Chondrocyte (in vitro differentiated cells): ENCODE results near the gene WNT3. TPM values are rescaled to one million over a fixed set of nuclear protein-coding genes. Genes with fewer than 3 reads are reported as not detected.

Source experiments
- DNase-seq: peaks from one replicate; pipeline ENCODE4 v3.0.0; 2021; ENCODE audit warnings: mixed read lengths, low spot score
- H3K27ac Mint-ChIP-seq: one replicate; pipeline ENCODE4 v1.8.0; 2021; ENCODE audit warnings: mild to moderate bottlenecking, moderate library complexity, mixed read lengths; ENCODE audit not compliant: unreplicated experiment
- H3K27me3 Mint-ChIP-seq: 2 replicates; pipeline ENCODE4 v1.8.0; 2021; ENCODE audit warnings: low read depth, mixed read lengths
- H3K36me3 Mint-ChIP-seq: 2 replicates; pipeline ENCODE4 v1.8.0; 2021; ENCODE audit warnings: low read depth, mixed read lengths
- H3K4me1 Mint-ChIP-seq: 2 replicates; pipeline ENCODE4 v1.8.0; 2021; ENCODE audit warnings: low read depth, mild to moderate bottlenecking, mixed read lengths
- H3K4me3 Mint-ChIP-seq: one replicate; pipeline ENCODE4 v1.8.0; 2021; ENCODE audit warnings: mild to moderate bottlenecking, moderate library complexity, mixed read lengths; ENCODE audit not compliant: unreplicated experiment
- H3K9me3 Mint-ChIP-seq: 2 replicates; pipeline ENCODE4 v1.8.0; 2021; ENCODE audit warnings: low read depth, mixed read lengths
- total RNA-seq: library from RNA; stranded (reverse); gene quantifications from 3 replicates; pipeline ENCODE4 v1.2.1, GENCODE V29; 2021
- TF ChIP-seq, protein P1 (sequence below): fragments of 200-600 bp; sonication (generic); IDR thresholded peaks from 2 replicates; pipeline ENCODE4 v1.5.0; 2021; ENCODE audit warnings: antibody characterized with exemption, mild to moderate bottlenecking, moderate library complexity

The WNT3 gene
- total RNA-seq, 1 donor from 2014 or later, result 4.9 TPM

DNA sequence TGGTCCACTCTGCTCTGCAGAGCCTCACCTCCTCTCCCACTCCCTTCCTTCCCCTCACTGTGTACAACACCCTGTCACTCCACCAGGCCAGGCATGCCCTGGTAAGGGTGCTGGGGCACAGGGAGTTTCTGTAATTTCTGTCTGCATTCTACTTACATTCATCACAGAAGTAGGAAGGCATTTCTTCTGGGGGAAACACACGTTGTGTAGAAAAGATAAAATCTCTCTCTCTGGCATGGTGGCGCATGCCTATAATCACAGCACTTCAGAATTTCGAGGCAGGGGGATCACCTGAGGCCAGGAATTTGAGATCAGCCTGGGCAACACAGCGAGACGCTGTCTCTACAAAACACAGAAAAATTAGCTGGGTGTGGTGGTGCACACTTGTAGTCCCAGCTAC lies 27.0 kb downstream of the WNT3 start:
- no peak for DNase-seq
- no peak overlapping the region for H3K4me3 Mint-ChIP-seq
- peaks cover 4% of the 10 kb centered on the region for H3K9me3 Mint-ChIP-seq
- H3K4me1 Mint-ChIP-seq, result peaks cover 6% of the 10 kb centered on the region
- H3K27me3 Mint-ChIP-seq, result peaks cover 27% of the 10 kb centered on the region
- TF ChIP-seq, protein P1, sequence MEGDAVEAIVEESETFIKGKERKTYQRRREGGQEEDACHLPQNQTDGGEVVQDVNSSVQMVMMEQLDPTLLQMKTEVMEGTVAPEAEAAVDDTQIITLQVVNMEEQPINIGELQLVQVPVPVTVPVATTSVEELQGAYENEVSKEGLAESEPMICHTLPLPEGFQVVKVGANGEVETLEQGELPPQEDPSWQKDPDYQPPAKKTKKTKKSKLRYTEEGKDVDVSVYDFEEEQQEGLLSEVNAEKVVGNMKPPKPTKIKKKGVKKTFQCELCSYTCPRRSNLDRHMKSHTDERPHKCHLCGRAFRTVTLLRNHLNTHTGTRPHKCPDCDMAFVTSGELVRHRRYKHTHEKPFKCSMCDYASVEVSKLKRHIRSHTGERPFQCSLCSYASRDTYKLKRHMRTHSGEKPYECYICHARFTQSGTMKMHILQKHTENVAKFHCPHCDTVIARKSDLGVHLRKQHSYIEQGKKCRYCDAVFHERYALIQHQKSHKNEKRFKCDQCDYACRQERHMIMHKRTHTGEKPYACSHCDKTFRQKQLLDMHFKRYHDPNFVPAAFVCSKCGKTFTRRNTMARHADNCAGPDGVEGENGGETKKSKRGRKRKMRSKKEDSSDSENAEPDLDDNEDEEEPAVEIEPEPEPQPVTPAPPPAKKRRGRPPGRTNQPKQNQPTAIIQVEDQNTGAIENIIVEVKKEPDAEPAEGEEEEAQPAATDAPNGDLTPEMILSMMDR, result no peak
- no peaks in the 10 kb centered on the region for H3K36me3 Mint-ChIP-seq
- H3K27ac Mint-ChIP-seq, result no peak overlapping the region

GRCh38 chr17:46790216-46790615 lies 28.3 kb downstream of the WNT3 start:
- DNase-seq, result no peak
- Mint-ChIP-seq H3K4me3 (no peak overlapping the region), H3K27me3 (peaks cover 20% of the 10 kb centered on the region), H3K36me3 (no peaks in the 10 kb centered on the region), H3K4me1 (no peaks in the 10 kb centered on the region), H3K9me3 (peaks cover 4% of the 10 kb centered on the region), H3K27ac (no peak overlapping the region)
- TF ChIP-seq, protein P1, result no peak

DNA sequence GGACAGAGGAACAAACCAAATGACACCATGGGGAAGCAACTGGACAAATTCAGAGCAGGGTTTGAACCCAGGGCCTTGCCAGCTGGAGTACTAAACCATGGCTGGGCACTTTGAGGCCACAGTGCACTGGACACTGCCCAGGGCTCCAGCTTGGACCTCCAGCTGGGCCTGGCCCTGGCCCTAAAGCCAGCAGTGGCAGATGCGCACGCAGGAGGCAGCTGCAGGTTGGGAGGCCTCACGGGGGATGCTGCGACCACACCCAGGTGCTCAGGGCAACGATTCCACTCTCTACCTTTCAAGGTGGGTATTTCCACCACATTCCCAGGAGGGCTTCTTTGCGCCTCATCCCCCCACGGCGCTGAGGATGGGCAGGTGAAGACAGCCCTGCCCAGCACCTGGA lies 28.9 kb downstream of the WNT3 start:
- Mint-ChIP-seq H3K27me3 (peaks cover 20% of the 10 kb centered on the region), H3K4me3 (no peak overlapping the region), H3K4me1 (no peaks in the 10 kb centered on the region), H3K9me3 (peaks cover 4% of the 10 kb centered on the region), H3K36me3 (no peaks in the 10 kb centered on the region), H3K27ac (no peak overlapping the region)
- TF ChIP-seq, protein P1, result no peak
- no peak for DNase-seq

GRCh38 chr17:46788796-46789195 lies 29.7 kb downstream of the WNT3 start:
- Mint-ChIP-seq H3K27me3 (peaks cover 17% of the 10 kb centered on the region), H3K36me3 (no peaks in the 10 kb centered on the region), H3K27ac (no peak overlapping the region), H3K4me3 (no peak overlapping the region), H3K9me3 (peaks cover 4% of the 10 kb centered on the region), H3K4me1 (no peaks in the 10 kb centered on the region)
- DNase-seq, result no peak
- TF ChIP-seq, protein P1, result no peak

- peaks cover 13% of the 10 kb centered on the region for H3K27me3 Mint-ChIP-seq
- no peak overlapping the region for H3K27ac Mint-ChIP-seq
- DNase-seq, result no peak
- peaks cover 4% of the 10 kb centered on the region for H3K9me3 Mint-ChIP-seq
- TF ChIP-seq, protein P1, result no peak
- H3K4me3 Mint-ChIP-seq, result no peak overlapping the region
- H3K36me3 Mint-ChIP-seq, result no peaks in the 10 kb centered on the region
- H3K4me1 Mint-ChIP-seq, result no peaks in the 10 kb centered on the region
These were observed 30.2 kb downstream of the WNT3 start for GRCh38 chr17:46788300-46788699.
